NCI-H2029 treated with DMSO at 0.1 percent for 48 hours (cell line): ENCODE data around the gene IGLON5.
A peak's percentile ranks its signal among the peaks of the same experiment; 100 is the strongest.

ENCODE experiments used
- DNase-seq: peaks from one replicate; lab custom pipeline; 2025; lab: John Stamatoyannopoulos, UW

The IGLON5 gene

DNA sequence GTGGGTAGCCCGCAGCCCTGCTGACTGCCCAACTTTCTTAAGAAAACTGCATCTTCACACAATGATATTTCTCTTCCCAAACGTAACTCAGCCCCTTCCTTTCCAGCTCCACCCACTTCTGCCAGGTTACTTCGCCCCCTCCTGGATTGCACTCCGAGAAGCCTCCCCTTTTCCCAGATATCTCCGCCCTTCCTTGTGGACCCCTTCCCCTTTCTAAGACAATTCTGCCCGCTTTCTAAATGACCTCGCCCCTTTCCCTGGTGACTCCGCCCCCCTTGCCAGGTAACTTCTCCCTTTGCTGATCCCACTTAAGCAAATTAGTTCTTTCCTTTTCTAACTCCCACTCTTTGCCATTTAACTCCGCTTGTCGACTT lies 27.9 kb downstream of the IGLON5 start:
- no peak for DNase-seq

- DNase-seq, result peak; percentile 56
Observed at GRCh38 chr19:51339687-51340656, 28.5 kb downstream of the IGLON5 start.

DNA sequence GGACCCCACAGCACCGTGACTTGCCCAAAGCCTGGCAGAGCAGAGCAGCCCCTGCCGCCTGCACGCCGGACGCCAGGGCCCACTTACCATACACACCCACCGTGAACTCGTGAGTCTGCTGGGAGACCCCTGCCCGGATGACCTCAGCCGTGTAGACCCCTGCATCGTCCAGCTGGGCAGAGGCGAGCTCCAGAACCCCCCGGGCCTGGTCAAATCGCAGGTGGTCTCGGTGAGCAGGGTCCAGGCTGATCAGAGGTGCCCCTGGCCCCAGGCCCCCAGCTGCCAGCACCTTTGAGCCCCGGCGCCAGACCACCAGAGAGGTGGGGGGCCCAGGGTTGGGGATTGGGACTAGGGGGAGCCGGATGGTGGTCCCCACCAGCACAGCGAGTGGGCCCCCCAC lies 29.6 kb downstream of the IGLON5 start:
- DNase-seq, result no peak

DNA sequence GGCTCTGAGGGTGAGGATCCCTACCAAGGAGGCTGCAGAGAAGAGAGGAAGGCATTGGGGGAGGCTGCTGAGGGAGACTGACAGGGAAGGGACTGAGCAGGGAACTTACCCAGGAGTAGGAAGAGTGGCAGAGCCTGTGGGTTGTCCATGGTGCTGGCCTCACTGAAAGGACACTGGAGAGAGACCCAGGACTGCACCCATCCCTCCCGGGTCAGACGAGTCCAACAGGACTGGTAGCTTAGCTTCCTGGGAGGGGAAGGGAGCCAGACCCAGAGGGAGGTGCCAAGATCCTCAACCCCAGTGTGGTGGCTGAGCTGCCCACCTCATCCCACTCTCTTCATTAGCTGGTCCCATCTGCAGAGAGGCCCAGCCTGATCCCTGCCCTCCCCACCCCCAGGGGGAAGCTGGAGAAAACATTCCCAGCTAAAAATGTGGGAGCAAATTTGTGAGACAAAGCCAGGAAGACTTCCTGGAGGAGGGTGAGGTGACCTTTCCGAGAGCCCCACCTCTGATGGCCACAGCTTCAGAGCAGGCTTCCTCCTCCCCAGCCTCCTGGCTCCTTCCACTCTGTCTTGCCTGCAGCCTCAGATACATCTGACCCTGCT lies 30.6 kb downstream of the IGLON5 start, which contains the start of gene VSIG10L:
Gene VSIG10L, minus strand, starts transcription at position 164 of the 605 bp plus-strand sequence. Its CDS starts 15 bp downstream, at position 149.
- no peak for DNase-seq

- DNase-seq, result no peak
Observed at GRCh38 chr19:51342631-51343569, 31.5 kb downstream of the IGLON5 start.

GRCh38 chr19:51345076-51345620 lies 33.7 kb downstream of the IGLON5 start:
- DNase-seq, result no peak

GRCh38 chr19:51346742-51347141 lies 35.3 kb downstream of the IGLON5 start:
- DNase-seq, result no peak

DNA sequence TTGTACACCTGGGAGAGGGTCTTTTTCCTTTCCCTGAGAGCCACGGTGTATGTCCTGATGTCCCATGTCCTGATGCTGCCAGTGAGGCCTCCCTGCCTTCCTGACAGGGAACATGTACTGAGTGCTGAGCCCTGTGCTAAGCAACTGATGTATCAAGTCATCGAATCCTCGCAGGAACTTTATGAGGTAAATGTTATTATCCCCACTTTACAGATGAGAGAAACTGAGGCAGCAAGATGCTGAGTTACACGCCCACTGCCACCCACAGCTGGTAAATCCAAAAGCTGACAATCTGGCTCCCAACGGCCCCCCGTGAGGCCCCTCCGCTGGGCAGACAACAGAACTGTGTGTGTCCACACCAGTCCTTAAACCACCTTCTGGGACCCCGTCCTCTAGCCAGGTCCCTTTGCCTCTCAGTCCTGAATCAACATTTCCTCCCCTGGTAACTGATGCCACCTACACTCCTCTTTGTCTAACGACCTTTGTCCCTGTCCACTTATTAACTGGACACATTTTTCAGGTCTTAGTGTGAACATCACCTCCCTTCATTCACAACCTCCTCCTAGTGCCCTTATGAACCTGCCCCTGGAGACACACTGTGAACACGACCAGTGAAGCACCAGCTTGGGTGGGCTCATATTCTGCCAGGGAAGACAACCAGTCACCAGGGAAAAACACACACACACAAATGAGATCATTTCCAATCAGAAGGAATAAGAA lies 35.9 kb downstream of the IGLON5 start:
- DNase-seq, result no peak

DNA sequence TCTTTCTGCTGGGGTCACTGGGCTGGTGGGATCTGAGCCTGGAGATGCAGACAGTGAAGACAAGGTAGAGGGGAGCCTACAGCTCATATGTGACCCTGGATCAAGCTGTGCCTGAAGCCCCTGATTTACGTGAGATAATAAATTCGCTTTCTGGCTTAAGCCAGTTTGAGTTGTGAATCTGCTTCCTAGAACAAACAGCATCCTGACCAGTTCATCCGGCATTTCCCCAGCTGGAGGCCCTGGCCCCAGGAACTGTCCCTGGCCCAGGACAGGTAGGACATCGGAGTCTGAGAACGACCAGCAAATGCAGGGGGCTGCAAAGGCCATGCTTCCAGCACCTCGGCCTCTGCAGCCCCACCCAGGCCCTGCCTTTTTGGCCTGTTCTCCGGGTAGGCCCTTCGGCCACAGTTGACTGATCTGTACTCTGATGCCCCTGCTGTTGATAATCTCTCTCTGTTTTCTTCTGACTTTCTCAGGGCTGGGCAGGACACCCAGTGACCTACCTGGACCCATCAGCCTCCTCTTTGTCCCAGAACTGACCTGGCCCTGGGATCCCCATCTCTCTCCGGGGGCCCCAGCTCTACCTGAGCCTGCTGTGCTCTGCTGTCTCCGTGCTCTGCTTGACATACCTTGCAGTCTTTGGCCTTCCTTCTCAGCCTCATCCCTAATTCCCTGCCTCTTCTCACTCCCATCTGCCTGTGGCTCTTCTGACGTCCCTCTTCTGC lies 40.0 kb downstream of the IGLON5 start:
- no peak for DNase-seq

GRCh38 chr19:51352783-51353360 lies 41.4 kb downstream of the IGLON5 start:
- no peak for DNase-seq

GRCh38 chr19:51354103-51354741 lies 42.8 kb downstream of the IGLON5 start:
- no peak for DNase-seq

GRCh38 chr19:51354742-51355148 lies 43.3 kb downstream of the IGLON5 start:
- DNase-seq, result no peak

GRCh38 chr19:51356159-51356801 lies 44.8 kb downstream of the IGLON5 start:
- no peak for DNase-seq

- DNase-seq, result no peak
Observed at GRCh38 chr19:51357952-51358351, 46.5 kb downstream of the IGLON5 start.

DNA sequence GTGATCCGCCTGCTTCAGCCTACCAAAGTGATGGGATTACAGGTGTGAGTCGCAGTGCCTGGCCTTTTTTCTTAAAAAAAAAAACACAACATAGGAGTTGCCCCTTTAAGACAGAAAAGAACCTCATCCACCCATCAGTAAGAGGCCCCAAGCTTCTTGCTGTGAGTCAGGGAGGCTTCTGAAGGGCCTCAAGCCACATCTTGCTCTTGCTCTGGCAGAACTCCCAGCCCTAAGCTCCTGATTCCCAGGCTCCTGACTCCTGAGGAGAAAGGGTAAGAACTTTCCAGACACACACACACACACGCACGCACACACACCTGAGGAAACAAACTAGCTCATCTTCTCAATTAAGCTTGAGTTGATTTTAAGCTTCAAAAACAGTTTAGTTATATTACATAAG lies 47.9 kb downstream of the IGLON5 start:
- no peak for DNase-seq

DNA sequence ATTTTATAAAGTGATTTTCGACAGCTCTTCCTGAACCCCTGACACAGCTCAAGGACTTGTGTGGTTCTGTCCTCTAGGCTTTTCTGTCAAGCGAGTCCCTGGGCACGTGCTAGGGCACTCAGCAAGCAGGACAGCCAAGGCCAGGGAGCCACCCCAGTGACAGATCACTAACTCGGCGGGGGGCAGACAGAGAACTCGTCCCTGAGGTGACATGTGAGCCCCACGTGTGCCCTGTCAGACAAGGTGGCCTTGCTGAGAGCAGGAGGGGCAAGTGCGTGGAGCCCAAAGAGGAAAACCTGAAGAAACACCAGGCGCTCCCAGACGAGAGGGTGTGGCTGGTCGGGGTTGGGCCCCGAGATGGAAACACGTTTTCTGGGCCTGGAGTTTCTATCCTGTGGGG lies 49.8 kb downstream of the IGLON5 start:
- no peak for DNase-seq

GRCh38 chr19:51364200-51365106 lies 53.0 kb downstream of the IGLON5 start:
- no peak for DNase-seq
